Activated CD4-positive, alpha-beta T cell treated with anti-CD3 and anti-CD28 coated beads, Interleukin-2, amount 50 U/mL, for 24 hours (primary cell): ENCODE measurements around the gene PAX5.

Experiments
- DNase-seq, 2 donors: peaks; one replicate each; pipeline ENCODE4 v3.0.0-alpha.2; 2020; ENCODE audit warnings: low read depth in 1 of 2, low spot score in 1 of 2

The PAX5 gene

DNA sequence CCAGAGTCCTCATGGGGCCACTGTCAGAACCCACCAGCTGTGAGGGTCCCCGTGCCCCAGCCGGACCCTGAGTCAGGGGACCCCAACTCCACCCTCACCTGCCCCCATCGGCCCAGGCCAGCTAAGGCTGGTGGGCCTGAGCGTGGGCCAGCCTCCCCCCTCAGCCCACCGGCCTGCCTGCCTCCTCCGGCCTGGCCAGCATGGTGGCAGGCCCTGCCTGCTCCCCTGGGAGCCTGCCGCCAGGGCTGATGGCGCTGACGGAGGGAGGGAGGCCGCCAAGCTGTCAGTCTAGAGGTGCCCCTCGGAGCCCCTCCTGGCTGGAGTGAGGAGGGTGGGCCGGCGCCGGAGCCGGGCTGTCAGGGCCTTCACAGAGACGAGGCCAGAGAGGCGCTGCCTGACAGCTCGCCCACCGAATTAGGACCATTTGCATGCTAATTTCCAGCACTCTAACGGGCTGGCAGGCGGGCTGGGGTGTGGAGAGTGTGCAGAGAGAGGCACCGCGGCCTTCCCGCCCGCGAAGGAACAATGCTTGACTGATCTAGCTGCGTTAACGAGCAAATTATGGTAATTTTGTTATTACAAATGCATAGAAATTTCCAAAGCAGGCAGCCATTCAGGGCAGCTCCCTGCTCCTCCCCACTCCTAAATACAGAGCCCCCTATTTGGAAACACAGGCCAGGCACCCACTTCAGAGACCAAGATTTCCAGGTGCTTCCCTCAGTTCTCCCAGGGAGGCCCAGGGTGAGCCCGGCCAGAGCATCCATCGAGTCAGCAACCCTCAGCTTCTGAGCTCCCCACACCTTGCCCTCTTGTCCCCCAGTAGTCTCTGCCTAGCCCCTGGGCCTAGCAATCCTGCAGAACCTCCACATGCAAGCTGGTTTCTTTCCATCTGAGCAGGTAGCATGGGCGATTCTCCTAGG, 169.3 kb downstream of the PAX5 start:
- no peak for DNase-seq

DNA sequence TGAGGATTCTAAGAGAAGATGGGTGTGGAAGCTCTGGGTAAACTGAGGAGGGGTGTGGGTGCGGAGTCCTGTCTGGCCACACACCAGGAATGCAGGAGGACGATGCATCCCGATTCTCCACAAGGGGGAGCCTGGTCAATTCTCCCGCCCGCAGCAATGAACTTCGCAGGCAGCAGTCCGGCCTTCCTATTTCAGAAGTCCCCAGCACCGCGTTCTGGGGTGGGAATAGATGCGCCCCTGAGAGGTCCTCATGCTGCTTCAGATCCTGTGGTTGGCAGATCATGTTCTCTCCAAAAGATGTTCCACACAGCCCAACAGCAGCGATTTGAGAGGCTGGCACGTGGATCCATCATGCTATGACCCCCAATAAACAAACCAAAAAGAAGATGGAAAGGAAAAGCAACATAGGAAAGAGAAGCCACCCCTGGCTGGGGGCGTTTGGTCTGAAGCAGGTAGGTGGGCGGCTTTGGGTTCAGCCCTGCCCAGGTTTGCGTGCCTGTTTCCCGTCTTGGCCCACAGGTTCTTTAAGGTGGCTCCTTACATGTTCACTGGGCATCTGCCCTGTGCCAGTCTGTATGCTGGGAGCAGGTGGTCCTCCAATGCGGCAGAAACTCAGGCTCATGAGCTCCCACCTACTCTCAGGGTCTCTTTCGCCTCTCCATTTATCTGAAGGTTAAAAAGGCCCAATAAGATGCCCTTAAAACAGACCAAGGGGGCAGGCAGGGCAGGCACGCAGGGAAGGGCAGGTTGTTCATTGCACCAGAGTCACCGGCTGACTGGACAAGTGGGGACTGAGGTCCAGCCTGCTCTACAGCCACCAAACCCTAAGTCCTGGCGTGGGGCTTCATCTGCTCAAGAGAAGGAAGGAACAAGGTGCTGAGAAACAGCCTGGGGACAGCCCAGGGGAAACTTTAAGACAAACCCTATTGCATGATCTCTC, 171.6 kb downstream of the PAX5 start:
- no peak for DNase-seq

DNA sequence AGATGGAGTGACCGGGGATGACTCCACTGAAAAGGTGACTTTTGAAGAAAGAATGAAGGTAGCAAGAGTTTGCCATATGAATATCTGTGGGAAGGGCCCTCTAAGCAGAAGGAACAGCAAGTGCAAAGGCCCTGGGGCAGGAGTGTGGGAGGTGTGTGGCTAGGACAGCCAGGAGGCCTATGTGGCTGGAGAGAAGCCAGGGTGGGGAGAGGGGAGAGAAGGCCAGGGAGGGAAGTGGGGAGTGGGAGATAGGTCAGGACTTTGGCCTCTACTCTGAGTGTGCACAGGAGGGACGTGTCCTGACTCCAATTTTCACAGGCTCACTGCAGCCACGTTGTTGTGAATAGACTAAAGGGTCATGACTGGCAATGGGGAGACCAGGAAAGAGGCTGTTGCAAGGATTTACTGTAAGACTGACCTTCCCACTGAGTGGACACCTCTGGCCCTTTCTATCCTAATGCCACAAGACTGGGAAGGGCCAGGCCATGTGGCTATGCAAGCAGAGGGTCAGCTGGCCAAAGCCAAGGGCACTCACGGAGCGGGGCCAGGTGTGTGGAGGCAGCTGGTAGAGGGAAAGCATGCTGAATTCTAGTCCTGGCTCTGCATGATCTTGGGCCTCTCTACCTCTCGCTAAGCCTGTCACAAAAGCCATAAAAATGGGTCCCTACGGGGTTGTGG, 172.4 kb downstream of the PAX5 start:
- no peak for DNase-seq

DNA sequence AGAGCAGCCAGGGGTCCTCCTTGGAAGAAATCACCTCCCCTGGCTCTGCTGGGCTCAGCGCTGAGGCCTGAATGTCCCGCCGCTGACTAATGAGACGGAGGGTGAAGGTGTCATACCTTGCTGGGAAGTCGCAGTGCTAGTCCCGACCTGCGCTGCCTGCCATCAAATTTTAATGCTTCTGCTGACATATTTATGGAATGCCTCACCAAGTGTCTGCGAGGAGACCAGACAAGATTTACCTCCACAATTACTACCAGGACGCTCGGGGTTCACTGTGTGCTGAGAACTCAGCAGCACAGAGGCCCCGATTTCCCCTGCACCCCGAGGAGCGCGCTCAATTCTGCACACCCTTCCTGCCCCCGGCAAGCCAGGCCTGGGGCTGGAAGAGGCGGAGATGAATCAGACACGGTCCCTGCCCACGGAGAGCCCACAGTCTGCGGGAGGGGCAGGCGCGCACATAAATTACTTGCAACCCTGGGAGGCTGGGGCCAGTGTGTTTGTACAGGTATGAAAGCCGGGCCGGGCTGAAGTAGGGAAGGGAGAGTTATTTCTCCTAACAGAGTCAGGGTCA, 175.2 kb downstream of the PAX5 start:
- DNase-seq: no peak

DNA sequence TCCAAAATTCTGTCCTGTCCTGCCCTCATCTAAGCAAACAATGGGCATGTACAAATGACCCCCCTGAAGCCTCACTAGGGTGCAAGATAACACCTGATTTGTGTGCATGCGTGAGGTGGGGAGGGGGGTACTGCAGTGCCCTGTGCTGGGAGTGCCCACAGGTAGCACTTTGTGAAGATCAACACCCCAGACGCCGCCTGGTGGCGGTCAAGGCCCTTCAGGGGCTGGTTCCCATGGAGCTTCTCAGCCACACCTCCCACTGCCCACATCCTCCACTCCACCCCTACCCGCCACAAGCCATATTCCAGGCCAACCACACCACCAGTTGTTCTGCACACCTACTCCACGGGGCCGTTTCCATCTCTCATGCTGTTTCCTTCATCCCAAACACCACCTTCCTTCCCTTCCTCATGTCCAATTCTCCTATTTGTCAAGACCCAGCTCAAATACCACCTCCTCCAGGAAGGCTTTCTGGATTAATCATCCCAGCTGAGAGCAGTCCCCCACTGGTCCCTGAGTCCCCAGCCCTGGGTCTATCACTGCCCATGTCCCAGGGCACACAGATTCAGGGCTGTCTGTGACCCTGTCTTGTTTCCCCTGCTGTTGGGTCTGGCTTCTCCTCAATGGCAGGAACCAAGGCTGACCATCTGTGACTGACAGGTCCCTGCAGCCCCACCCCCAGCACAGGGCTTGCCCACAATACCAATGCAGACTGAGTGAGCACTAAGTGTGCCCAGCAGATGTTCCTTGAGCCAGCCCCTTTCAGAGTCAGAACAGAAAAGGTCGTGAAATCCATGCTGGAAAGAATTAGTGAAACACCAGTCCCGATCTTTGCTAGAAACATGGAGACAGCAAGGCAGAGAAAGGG, 178.4 kb downstream of the PAX5 start:
- DNase-seq: no peak

DNA sequence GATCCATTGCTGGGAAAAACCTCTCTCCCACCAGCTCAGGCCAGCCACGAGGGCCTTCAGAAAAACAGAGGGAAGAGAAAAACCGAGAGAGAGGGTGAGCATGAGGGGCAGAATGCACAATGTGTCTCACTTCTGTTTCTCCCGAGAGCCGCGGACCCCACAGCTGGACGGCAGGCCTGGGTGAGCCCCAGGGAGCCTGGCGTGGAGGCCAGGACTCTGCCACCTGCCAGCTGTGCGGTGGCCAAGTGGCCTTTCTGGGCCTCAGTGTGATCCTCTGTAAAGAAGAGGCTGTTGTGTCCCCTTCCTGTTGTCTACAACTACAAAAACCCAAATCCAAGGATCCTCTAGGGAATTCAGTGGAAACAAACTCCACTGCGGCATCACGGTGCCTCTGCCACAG, 179.3 kb downstream of the PAX5 start:
- no peak for DNase-seq

DNA sequence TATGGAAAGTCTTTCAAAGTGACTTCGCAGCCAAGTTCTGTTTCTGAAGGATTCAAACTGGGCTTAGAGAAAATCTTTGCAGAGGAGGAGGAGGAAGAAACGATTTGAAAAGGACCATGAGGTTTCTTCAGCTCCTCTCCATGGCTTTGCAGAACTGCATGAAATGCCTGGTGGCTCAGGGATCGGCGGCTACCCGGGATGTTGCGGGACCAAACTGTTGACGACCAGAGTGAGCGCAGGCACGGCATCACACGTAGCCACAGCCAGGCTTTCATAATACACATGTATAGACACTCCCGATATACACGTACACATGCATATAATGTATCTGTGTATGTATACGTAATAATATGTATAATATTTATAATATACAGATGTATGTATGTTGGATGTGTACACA, 180.0 kb downstream of the PAX5 start:
- DNase-seq: no peak

DNA sequence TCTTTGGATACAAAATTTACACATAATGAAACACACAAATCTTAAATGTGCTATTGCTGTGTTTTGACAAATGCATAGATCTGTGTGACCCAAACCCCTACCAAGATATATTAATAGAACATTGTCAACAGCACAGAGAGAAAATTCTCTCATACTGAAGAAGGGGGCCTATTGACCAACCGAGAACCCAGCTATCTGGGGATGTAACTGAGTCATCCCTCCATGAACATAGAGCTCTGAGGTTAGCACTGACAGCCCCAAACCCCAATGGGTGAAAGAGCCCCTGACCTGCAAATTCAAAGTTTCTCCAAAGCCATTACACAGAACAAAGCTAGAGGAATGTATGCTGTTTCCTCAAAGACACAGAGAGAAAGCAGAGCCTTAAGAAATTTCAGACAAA, 180.8 kb downstream of the PAX5 start:
- DNase-seq: no peak

DNA sequence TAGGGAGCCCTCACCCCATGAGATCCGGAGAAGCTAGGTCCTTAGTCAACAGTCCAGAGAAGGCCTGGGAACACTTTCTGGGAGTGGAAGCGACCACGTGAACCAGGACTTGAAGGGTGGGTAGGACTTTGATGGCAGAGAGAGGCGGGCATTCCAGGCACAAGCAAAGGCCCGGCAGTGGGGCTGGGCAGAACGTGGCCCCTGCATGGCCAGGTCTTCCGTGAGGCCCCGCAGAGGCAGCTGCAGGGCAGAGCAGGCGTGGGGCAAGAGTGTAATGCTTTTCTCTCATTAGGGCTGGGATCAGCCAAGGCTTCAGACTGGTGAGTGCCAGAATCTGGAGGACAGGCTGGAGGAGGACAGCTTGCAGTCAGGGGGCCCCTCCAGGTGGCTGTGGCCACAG, 184.1 kb downstream of the PAX5 start:
- no peak for DNase-seq

DNA sequence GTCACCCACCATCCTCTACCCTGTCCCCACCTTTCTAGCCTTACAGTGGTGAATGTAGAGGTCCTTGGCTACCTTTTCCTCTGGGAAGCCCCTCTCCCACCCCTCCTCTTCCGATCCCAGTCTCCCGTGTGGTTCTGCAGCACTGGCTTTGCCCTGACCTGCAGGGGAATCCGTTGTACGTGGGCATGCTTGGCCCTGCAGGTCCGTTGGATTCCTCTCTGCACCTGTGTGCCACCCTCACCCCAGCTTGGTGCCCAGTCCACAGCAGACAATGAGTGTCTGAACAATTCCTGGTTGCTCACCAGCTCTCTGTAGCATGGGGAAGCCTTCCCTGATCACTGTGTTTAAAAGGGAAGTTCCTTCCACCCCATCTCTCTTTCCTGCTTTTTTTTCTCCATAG, 185.1 kb downstream of the PAX5 start:
- no peak for DNase-seq

DNA sequence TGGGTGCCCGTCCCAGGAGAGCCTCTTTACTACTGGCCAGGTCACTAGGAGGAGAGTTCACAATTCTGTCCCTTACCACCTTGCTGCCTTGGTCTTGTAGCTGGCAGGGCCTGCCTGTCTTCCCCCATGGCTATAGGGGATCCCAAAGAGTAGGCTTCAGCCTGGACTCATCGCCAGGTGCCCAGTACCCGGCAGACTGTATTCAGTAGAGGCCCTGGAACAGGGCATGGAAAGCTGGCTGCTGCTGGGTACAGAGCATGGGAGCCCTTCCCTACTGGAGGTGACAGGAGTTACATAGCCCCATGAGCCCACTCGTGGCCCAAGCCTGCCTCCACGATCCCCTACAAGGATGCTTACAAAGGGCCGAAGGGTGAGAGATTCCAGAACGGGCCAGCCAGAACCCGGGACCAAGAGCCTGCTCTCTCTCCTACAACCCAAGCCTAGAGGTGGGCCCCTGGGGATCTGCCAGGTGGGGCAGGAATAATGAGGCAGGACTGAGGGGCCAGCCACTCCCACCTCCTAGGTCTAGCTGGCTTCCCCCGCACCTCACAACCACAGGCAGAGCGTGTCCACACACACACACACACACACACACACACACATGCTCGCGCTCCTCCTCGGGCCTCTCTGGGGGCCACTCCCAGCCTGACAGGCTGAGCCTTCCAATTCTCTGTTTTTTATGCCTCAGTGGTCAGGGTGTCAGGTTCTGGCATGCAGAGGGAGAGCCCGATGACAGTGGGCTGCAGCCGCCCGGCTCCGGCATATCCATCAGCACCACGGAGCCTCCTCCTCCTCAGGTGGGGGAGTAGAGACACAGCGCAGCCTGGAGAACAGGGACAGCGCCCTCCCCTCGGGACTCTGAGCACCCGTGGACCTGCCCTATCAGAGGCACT, 186.0 kb downstream of the PAX5 start:
- no peak for DNase-seq

DNA sequence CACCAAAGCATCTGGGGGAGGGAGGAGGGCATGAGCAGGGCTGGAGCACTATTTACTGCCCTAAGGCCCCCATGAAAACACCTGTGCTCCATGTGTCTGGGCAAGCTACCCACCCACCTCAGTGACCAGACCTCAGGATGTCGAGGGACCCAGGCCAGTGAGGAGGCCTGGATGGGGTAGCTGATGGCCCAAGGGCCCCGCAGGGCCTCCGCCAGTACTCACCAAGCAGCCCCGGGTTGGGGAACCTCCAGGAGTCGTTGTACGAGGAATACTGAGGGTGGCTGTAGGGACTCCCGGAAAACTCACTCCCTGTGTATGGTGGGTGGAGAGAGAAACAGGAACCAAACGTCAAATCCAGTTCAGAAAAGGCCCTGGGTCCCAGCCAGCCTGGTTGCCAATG, 187.4 kb downstream of the PAX5 start:
- no peak for DNase-seq

DNA sequence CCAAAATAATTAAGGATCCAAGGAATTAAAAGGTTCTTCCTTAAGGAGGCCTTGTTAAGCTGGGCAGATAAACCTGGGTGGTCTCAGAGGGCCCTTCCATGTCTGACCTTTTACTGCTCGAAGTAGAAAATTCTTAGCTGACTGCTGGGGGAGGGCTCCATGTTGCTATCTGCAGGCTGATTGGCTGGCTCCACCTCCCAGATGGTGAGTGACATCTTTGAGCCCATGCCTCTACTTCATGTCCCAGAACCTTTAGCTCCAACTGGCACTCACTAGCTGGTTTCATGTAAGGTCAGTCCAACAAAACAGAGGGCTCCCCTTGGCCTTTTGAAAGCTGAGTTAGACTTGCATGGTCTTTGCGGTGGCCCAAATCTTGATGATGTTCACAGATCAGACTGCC, 188.2 kb downstream of the PAX5 start:
- DNase-seq: no peak

DNA sequence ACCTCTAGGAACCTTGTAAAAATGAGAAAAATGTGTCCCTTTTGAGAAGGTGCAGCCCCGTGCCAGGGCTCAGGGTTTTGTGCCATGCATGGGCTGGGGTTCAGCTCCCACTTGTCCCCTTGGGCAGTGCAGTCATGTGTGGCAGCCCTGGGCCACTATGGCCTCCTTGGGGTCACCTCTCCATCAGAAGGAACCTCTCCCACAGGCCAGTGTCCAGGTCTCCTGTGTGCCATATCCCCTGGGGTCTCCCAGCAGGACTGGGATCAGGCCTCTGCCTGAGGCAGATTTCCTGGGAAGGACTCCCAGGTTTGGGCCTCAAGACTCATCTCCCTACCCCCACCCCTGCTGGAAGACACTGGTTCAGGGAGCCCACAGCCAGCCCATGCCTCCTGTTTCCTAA, 189.1 kb downstream of the PAX5 start:
- DNase-seq: no peak

DNA sequence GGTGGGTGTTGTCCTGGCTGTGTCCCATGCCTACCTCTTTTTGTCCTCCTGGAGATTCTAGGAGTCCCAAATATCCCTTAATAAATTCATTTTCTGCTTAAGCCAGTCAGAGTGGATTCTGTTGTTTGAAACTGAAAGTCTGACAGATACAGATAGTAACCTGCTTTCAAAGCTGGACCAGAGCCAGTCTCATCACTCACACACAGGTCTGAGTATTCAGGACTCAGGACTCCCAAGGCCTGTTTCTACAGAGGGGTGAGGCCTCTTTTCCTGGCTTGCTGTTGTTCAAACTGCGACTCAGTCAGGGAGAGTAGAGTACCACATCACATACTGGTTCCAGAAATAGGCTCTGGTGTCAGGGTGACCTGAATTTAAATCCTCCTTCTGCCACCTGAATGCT, 190.1 kb downstream of the PAX5 start:
- DNase-seq: no peak

DNA sequence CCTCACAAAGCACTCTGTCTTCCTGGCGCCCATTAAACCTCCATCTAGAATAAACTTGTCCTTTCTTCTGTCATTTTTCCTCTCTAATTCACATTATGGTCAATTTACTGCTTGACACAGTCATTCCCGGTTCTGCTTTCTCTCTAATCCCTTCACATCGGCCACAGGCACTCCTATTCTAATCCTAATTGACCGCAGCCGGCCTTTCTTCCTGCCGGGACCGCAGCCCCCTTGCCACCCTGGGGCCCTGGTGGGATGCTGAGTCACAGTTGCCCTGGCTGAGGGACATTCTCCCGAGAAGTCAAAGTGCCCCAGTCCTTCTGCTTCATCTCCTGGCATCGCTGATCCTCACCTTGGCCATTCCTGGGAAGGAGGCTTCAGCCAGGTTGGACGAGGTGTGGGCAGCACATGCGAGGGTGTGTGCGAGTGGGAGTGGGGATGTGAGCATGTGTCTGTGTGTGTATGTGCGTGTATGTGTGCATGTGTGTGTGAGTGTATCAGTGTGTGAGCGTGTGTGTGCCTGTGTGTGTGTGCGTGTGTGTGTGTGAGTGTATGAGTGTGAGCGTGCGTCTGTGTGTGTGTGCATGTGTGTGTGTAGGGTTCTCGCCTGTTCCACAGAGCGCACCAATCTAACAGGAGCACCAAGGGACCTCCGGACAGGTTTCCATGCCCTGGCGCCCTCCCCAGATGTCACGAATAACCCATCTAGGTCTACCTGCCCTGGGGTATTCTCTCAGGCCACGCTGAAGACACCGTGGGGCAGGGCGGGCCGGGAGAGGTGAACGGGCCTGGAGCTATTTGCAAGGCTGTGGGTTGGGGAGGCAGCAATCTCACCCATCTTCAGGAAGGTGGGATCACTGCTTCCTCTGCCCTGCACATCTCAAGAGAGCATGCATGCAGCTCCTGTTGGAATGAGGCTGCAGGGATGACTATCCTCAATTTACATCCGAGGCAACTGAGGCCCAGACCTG, 191.2 kb downstream of the PAX5 start:
- no peak for DNase-seq

DNA sequence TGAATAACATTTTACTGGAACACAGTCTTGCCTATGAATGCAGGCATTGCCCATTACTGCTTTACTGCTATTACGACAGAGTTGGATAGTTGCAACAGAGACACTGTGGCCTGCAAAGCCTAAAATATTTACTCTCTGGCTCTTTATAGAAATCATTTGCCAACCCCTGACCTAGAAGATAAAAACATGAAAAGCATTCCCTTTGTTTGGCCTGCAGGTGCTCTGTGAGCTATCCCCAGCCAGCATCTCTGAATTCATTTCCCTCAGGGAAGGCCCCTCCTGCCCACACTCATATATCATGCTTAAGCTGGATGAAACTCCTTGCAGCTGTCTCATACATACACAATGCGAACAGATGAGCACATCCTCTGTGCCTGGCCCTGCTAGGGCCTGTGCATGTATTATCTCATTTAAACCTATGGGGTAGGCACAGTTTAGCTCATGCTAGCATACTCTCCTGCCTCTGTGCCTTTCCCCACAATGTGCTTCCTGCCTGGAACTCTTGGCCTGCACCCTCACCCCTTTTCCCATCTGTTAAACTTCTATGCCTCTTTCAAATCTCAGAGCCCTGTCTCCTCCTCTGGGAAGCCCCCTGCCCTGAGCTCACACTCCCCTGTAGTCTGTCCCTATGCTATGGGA, 193.1 kb downstream of the PAX5 start:
- no peak for DNase-seq
